Activated CD4-positive, alpha-beta memory T cell treated with anti-CD3 and anti-CD28 coated beads for 36 hours (primary cell): Measurements from ENCODE around the gene SERINC5. TPM values are rescaled to one million over a fixed set of nuclear protein-coding genes. Genes with fewer than 3 reads are reported as not detected.

Source experiments
- CTCF ChIA-PET: fragments of 350-600 bp; sonication (Branson Sonifier 250); formaldehyde crosslinking; loops from one replicate; lab custom pipeline; 2021; ENCODE audit warnings: antibody characterized with exemption, inconsistent platforms; lab: Charles Lee
- POLR2A ChIA-PET: fragments of 350-600 bp; sonication (Branson Sonifier 250); formaldehyde crosslinking; loops from one replicate; lab custom pipeline; 2021; ENCODE audit warnings: antibody characterized with exemption; lab: Charles Lee
- DNase-seq: peaks from one replicate; pipeline ENCODE4 v3.0.0-alpha.2; 2020
- H3K27ac Mint-ChIP-seq: one replicate; pipeline ENCODE4 v1.8.0; 2021; ENCODE audit warnings: mixed read lengths
- H3K27me3 Mint-ChIP-seq: one replicate; pipeline ENCODE4 v1.8.0; 2021; ENCODE audit warnings: mixed read lengths
- H3K36me3 Mint-ChIP-seq: one replicate; pipeline ENCODE4 v1.8.0; 2021; ENCODE audit warnings: mixed read lengths
- H3K4me1 Mint-ChIP-seq: one replicate; pipeline ENCODE4 v1.8.0; 2021; ENCODE audit warnings: low read depth, mixed read lengths
- H3K4me3 Mint-ChIP-seq: one replicate; pipeline ENCODE4 v1.8.0; 2021; ENCODE audit warnings: mild to moderate bottlenecking, mixed read lengths
- H3K9me3 Mint-ChIP-seq: one replicate; pipeline ENCODE4 v1.8.0; 2021; ENCODE audit warnings: mixed read lengths
- intact Hi-C: fragments of 100-400 bp; cut with micrococcal nuclease; formaldehyde crosslinking; loops from one replicate; pipeline ENCODE4 v1.15.1; 2023
- total RNA-seq, 2 experiments: library from RNA; stranded (reverse); gene quantifications; one replicate each; pipeline ENCODE4 v1.2.3, GENCODE V29; 2021

SERINC5 gene
- total RNA-seq, 2 experiments from 2014 or later, result 42.8 to 48.0 TPM

GRCh38 chr5:80151890-80152289 lies 104.0 kb downstream of the SERINC5 start:
- H3K4me3 Mint-ChIP-seq, result no peak overlapping the region
- POLR2A ChIA-PET, result interaction anchor here (1.4 kb wide), 2 partner anchors 12 to 103 kb away, joined by 3 read pairs; no protein-coding TSS in a partner anchor
- no peak for DNase-seq
- H3K36me3 Mint-ChIP-seq, result peaks cover 43% of the 10 kb centered on the region
- no peaks in the 10 kb centered on the region for H3K9me3 Mint-ChIP-seq
- intact Hi-C loops, result loop anchor here (2.0 kb wide), 1 partner anchor 39 kb away; no protein-coding TSS in a partner anchor
- H3K27me3 Mint-ChIP-seq, result no peaks in the 10 kb centered on the region
- H3K27ac Mint-ChIP-seq, result peak overlapping the region; percentile 90
- CTCF ChIA-PET, result interaction anchor here (0.7 kb wide), 1 partner anchor 109 kb away, joined by 3 read pairs; no protein-coding TSS in a partner anchor
- H3K4me1 Mint-ChIP-seq, result peaks cover 57% of the 10 kb centered on the region

- peak overlapping the region; percentile 90 for H3K27ac Mint-ChIP-seq
- DNase-seq, result peak; percentile 38
- peaks cover 44% of the 10 kb centered on the region for H3K36me3 Mint-ChIP-seq
- peaks cover 50% of the 10 kb centered on the region for H3K4me1 Mint-ChIP-seq
- no peaks in the 10 kb centered on the region for H3K9me3 Mint-ChIP-seq
- intact Hi-C loops, result no loop called here
- no peaks in the 10 kb centered on the region for H3K27me3 Mint-ChIP-seq
- ChIA-PET CTCF (no interaction called here), POLR2A (interaction anchor here (1.2 kb wide), 1 partner anchor 25 kb away, joined by 5 read pairs; no protein-coding TSS in a partner anchor)
- no peak overlapping the region for H3K4me3 Mint-ChIP-seq
Observed at GRCh38 chr5:80150731-80151130, 105.1 kb downstream of the SERINC5 start.

- Mint-ChIP-seq H3K27ac (peak overlapping the region; percentile 43), H3K36me3 (peaks cover 44% of the 10 kb centered on the region), H3K27me3 (no peaks in the 10 kb centered on the region), H3K4me1 (peaks cover 52% of the 10 kb centered on the region), H3K4me3 (no peak overlapping the region), H3K9me3 (no peaks in the 10 kb centered on the region)
- DNase-seq, result no peak
- intact Hi-C loops, result no loop called here
- POLR2A ChIA-PET, result no interaction called here
- CTCF ChIA-PET, result no interaction called here
Observed at GRCh38 chr5:80149161-80149609, 106.7 kb downstream of the SERINC5 start.

GRCh38 chr5:80147119-80147815 lies 108.6 kb downstream of the SERINC5 start:
- H3K9me3 Mint-ChIP-seq, result no peaks in the 10 kb centered on the region
- CTCF ChIA-PET, result interaction anchor here (1.1 to 1.7 kb wide), 2 partner anchors 22 to 55 kb away, joined by 3 to 6 read pairs; no protein-coding TSS in a partner anchor
- no peak overlapping the region for H3K4me3 Mint-ChIP-seq
- H3K36me3 Mint-ChIP-seq, result peaks cover 55% of the 10 kb centered on the region
- no peak for DNase-seq
- no peaks in the 10 kb centered on the region for H3K27me3 Mint-ChIP-seq
- POLR2A ChIA-PET, result no interaction called here
- intact Hi-C loops, result no loop called here
- peak overlapping the region; percentile 32 for H3K27ac Mint-ChIP-seq
- H3K4me1 Mint-ChIP-seq, result peaks cover 58% of the 10 kb centered on the region

- ChIA-PET CTCF (interaction anchor here (1.7 kb wide), 1 partner anchor 54 kb away, joined by 6 read pairs; no protein-coding TSS in a partner anchor), POLR2A (no interaction called here)
- peak overlapping the region; percentile 54 for H3K27ac Mint-ChIP-seq
- H3K27me3 Mint-ChIP-seq, result no peaks in the 10 kb centered on the region
- DNase-seq, result no peak
- no peaks in the 10 kb centered on the region for H3K9me3 Mint-ChIP-seq
- peaks cover 50% of the 10 kb centered on the region for H3K36me3 Mint-ChIP-seq
- peaks cover 58% of the 10 kb centered on the region for H3K4me1 Mint-ChIP-seq
- intact Hi-C loops, result no loop called here
- H3K4me3 Mint-ChIP-seq, result no peak overlapping the region
Observed at GRCh38 chr5:80146046-80146445, 109.8 kb downstream of the SERINC5 start.

GRCh38 chr5:80143491-80143890 lies 112.4 kb downstream of the SERINC5 start:
- Mint-ChIP-seq H3K9me3 (no peaks in the 10 kb centered on the region), H3K36me3 (peaks cover 33% of the 10 kb centered on the region), H3K27ac (peak overlapping the region; percentile 46), H3K4me1 (peaks cover 65% of the 10 kb centered on the region), H3K27me3 (no peaks in the 10 kb centered on the region), H3K4me3 (no peak overlapping the region)
- no peak for DNase-seq
- POLR2A ChIA-PET, result no interaction called here
- intact Hi-C loops, result no loop called here
- CTCF ChIA-PET, result no interaction called here

- H3K27me3 Mint-ChIP-seq, result no peaks in the 10 kb centered on the region
- intact Hi-C loops, result no loop called here
- peak overlapping the region; percentile 30 for H3K4me3 Mint-ChIP-seq
- ChIA-PET POLR2A (interaction anchor here (1.7 to 2.9 kb wide), 2 partner anchors 10 to 112 kb away, joined by 6 to 33 read pairs; partner anchors contain the start of gene SERINC5), CTCF (interaction anchor here (0.9 to 2.1 kb wide), 2 partner anchors 17 to 44 kb away, joined by 3 to 8 read pairs; no protein-coding TSS in a partner anchor)
- no peaks in the 10 kb centered on the region for H3K9me3 Mint-ChIP-seq
- H3K36me3 Mint-ChIP-seq, result peaks cover 34% of the 10 kb centered on the region
- no peak for DNase-seq
- H3K27ac Mint-ChIP-seq, result peak overlapping the region; percentile 87
- peaks cover 69% of the 10 kb centered on the region for H3K4me1 Mint-ChIP-seq
Observed at GRCh38 chr5:80142996-80143395, 112.9 kb downstream of the SERINC5 start.

GRCh38 chr5:80141681-80142080 lies 114.2 kb downstream of the SERINC5 start:
- POLR2A ChIA-PET, result interaction anchor here (0.8 to 4.2 kb wide), 5 partner anchors 12 to 113 kb away, joined by 3 to 33 read pairs (median 7); partner anchors contain the start of gene SERINC5
- H3K36me3 Mint-ChIP-seq, result peaks cover 32% of the 10 kb centered on the region
- intact Hi-C loops, result loop anchor here (2.0 kb wide), 1 partner anchor 65 kb away; no protein-coding TSS in a partner anchor
- H3K4me3 Mint-ChIP-seq, result peak overlapping the region; percentile 40
- H3K4me1 Mint-ChIP-seq, result peaks cover 72% of the 10 kb centered on the region
- H3K9me3 Mint-ChIP-seq, result no peaks in the 10 kb centered on the region
- no peaks in the 10 kb centered on the region for H3K27me3 Mint-ChIP-seq
- H3K27ac Mint-ChIP-seq, result peak overlapping the region; percentile 87
- CTCF ChIA-PET, result interaction anchor here (0.6 to 2.1 kb wide), 5 partner anchors 16 to 166 kb away, joined by 3 to 8 read pairs (median 3); no protein-coding TSS in a partner anchor
- no peak for DNase-seq

GRCh38 chr5:80141147-80141671 lies 114.6 kb downstream of the SERINC5 start:
- intact Hi-C loops, result loop anchor here (2.0 kb wide), 1 partner anchor 66 kb away; no protein-coding TSS in a partner anchor
- Mint-ChIP-seq H3K4me3 (peak overlapping the region; percentile 40), H3K27me3 (no peaks in the 10 kb centered on the region), H3K36me3 (peaks cover 29% of the 10 kb centered on the region), H3K27ac (peak overlapping the region; percentile 87), H3K9me3 (no peaks in the 10 kb centered on the region), H3K4me1 (peaks cover 77% of the 10 kb centered on the region)
- ChIA-PET CTCF (interaction anchor here (0.6 to 2.1 kb wide), 3 partner anchors 15 to 166 kb away, joined by 3 to 8 read pairs (median 3); no protein-coding TSS in a partner anchor), POLR2A (interaction anchor here (0.8 to 4.2 kb wide), 5 partner anchors 12 to 114 kb away, joined by 3 to 33 read pairs (median 6); partner anchors contain the start of gene SERINC5)
- no peak for DNase-seq

GRCh38 chr5:80140496-80140895 lies 115.4 kb downstream of the SERINC5 start:
- Mint-ChIP-seq H3K9me3 (no peaks in the 10 kb centered on the region), H3K4me3 (peak overlapping the region; percentile 36), H3K27me3 (no peaks in the 10 kb centered on the region), H3K27ac (peak overlapping the region; percentile 87), H3K36me3 (peaks cover 25% of the 10 kb centered on the region), H3K4me1 (peaks cover 84% of the 10 kb centered on the region)
- ChIA-PET CTCF (interaction anchor here (2.2 kb wide), 1 partner anchor 49 kb away, joined by 10 read pairs; no protein-coding TSS in a partner anchor), POLR2A (interaction anchor here (0.7 to 4.2 kb wide), 6 partner anchors 11 to 115 kb away, joined by 3 to 33 read pairs (median 4); partner anchors contain the start of gene SERINC5)
- DNase-seq, result peak; percentile 76
- intact Hi-C loops, result loop anchor here (1.0 to 2.0 kb wide), 3 partner anchors 14 to 66 kb away; no protein-coding TSS in a partner anchor

GRCh38 chr5:80139466-80139972 lies 116.3 kb downstream of the SERINC5 start:
- Mint-ChIP-seq H3K4me3 (no peak overlapping the region), H3K9me3 (no peaks in the 10 kb centered on the region), H3K4me1 (peaks cover 90% of the 10 kb centered on the region), H3K36me3 (peaks cover 21% of the 10 kb centered on the region), H3K27me3 (no peaks in the 10 kb centered on the region), H3K27ac (peak overlapping the region; percentile 87)
- intact Hi-C loops, result no loop called here
- DNase-seq, result no peak
- ChIA-PET POLR2A (interaction anchor here (0.6 to 4.2 kb wide), 7 partner anchors 12 to 135 kb away, joined by 3 to 29 read pairs (median 3); no protein-coding TSS in a partner anchor), CTCF (interaction anchor here (0.6 to 2.2 kb wide), 3 partner anchors 13 to 117 kb away, joined by 3 to 10 read pairs (median 3); partner anchors contain the start of gene SERINC5)
